Measurements from ENCODE around the gene SORCS2.
A peak's percentile ranks its signal among the peaks of the same experiment; 100 is the strongest.

The SORCS2 gene

DNA sequence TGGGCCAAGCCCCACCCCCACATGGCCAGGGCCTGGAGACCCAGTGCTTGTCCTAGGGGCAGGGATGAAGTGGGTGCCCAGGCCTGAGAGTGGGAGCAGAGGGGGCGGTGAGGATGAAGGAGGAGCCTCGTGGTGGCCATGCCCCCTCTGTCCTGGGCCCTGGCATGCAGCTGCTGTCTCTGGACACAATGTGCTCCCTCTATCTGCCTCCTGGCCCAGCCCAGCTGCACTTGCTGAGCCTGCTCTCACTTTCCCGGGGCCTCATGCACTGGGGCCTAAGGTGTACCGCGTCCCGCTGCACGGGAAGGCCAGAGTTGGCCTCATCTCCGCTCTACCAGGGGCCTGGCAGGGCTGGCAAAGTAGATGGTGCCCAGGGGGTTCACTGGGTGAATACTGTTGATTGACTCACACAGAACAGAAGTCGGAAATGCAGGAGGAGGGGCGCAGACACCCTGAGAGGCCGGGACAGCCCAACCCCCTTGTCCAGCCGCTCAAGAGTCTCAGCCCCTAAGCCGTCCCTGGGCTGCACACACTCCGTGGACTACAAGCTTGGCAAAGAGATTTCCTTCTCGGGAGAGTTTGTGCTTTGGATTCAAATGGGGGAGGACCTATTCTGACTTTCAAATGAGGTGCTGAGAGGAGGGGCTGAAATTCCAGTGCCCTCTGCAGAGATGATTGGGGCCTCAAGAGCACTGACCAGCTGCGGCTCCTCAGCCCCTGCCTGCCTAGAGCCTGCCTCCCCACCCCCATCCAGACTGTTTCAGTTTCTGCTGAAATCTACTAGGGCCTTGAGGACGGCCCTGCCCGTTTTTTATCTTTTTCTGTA, 130.0 kb downstream of the SORCS2 start:
- H3K4me1 ChIP-seq (ENCODE audit: control insufficient read depth, insufficient read depth, low read length): no peaks in the 10 kb centered on the region
- TF ChIP-seq ZBTB8A (tag by site-specific recombination; IDR thresholded peaks at IDR 0.05) (no peak), ZNF843 (tag by site-specific recombination; IDR thresholded peaks at IDR 0.05) (no peak), ZNF561 (tag by site-specific recombination; IDR thresholded peaks at IDR 0.05; ENCODE audit: borderline replicate concordance) (no peak), RBAK (tag by site-specific recombination; IDR thresholded peaks at IDR 0.05) (no peak), ZBTB48 (tag by site-specific recombination; IDR thresholded peaks at IDR 0.05) (no peak), ZNF350 (tag by site-specific recombination; IDR thresholded peaks at IDR 0.05) (no peak), GLIS1 (tag by site-specific recombination; IDR thresholded peaks at IDR 0.05) (no peak), ZNF174 (tag by site-specific recombination; IDR thresholded peaks at IDR 0.05) (no peak), ZNF776 (tag by site-specific recombination; IDR thresholded peaks at IDR 0.05; ENCODE audit: borderline replicate concordance) (no peak), ZNF626 (tag by site-specific recombination; IDR thresholded peaks at IDR 0.05) (no peak)
- H3K4me3 ChIP-seq (ENCODE audit: low read depth, low read length): no peak overlapping the region
- no peaks in the 10 kb centered on the region for H3K9me3 ChIP-seq (ENCODE audit: control insufficient read depth, insufficient read depth, low read depth, low read length)
- CTCF ChIA-PET: interaction anchor here (0.7 to 0.8 kb wide), 2 partner anchors 183 to 604 kb away, joined by 3 to 4 read pairs; no protein-coding TSS in a partner anchor
- no peak overlapping the region for H3K27ac ChIP-seq (ENCODE audit: extremely low read depth, low read depth, low read length)
- POLR2A ChIA-PET: no interaction called here
- no peaks in the 10 kb centered on the region for H3K36me3 ChIP-seq (ENCODE audit: control insufficient read depth in 2 of 2, insufficient read depth in 1 of 2, low read length in 2 of 2)

- Histone ChIP-seq H3K4me1 (ENCODE audit: control insufficient read depth, insufficient read depth, low read length) (no peaks in the 10 kb centered on the region), H3K27ac (ENCODE audit: extremely low read depth, low read depth, low read length) (no peak overlapping the region), H3K36me3 (ENCODE audit: control insufficient read depth in 2 of 2, insufficient read depth in 1 of 2, low read length in 2 of 2) (no peaks in the 10 kb centered on the region), H3K4me3 (ENCODE audit: low read depth, low read length) (no peak overlapping the region), H3K9me3 (ENCODE audit: control insufficient read depth, insufficient read depth, low read depth, low read length) (no peaks in the 10 kb centered on the region)
- POLR2A ChIA-PET: no interaction called here
- CTCF ChIA-PET: no interaction called here
- TF ChIP-seq ZNF366 (tag by site-specific recombination; conservative IDR thresholded peaks at IDR 0.05): peak; percentile 69
- TF ChIP-seq, protein P1, sequence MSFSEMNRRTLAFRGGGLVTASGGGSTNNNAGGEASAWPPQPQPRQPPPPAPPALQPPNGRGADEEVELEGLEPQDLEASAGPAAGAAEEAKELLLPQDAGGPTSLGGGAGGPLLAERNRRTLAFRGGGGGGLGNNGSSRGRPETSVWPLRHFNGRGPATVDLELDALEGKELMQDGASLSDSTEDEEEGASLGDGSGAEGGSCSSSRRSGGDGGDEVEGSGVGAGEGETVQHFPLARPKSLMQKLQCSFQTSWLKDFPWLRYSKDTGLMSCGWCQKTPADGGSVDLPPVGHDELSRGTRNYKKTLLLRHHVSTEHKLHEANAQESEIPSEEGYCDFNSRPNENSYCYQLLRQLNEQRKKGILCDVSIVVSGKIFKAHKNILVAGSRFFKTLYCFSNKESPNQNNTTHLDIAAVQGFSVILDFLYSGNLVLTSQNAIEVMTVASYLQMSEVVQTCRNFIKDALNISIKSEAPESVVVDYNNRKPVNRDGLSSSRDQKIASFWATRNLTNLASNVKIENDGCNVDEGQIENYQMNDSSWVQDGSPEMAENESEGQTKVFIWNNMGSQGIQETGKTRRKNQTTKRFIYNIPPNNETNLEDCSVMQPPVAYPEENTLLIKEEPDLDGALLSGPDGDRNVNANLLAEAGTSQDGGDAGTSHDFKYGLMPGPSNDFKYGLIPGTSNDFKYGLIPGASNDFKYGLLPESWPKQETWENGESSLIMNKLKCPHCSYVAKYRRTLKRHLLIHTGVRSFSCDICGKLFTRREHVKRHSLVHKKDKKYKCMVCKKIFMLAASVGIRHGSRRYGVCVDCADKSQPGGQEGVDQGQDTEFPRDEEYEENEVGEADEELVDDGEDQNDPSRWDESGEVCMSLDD (tag by site-specific recombination; IDR thresholded peaks at IDR 0.05): peak; percentile 62
- TF ChIP-seq PRDM10 (tag by site-specific recombination; IDR thresholded peaks at IDR 0.05): peak; percentile 46; the same call in 1 of the 2 replicates
- peak; percentile 32; the same call in 1 of the 2 replicates for TF ChIP-seq ZNF398 (tag by site-specific recombination; IDR thresholded peaks at IDR 0.05)
- no peak for TF ChIP-seq ZNF248 (tag by site-specific recombination; IDR thresholded peaks at IDR 0.05)
- no peak for TF ChIP-seq ZNF548 (tag by site-specific recombination; IDR thresholded peaks at IDR 0.05)
- TF ChIP-seq, protein P2, sequence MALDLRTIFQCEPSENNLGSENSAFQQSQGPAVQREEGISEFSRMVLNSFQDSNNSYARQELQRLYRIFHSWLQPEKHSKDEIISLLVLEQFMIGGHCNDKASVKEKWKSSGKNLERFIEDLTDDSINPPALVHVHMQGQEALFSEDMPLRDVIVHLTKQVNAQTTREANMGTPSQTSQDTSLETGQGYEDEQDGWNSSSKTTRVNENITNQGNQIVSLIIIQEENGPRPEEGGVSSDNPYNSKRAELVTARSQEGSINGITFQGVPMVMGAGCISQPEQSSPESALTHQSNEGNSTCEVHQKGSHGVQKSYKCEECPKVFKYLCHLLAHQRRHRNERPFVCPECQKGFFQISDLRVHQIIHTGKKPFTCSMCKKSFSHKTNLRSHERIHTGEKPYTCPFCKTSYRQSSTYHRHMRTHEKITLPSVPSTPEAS (tag by site-specific recombination; IDR thresholded peaks at IDR 0.05): no peak
- no peak for TF ChIP-seq ZFP41 (tag by site-specific recombination; IDR thresholded peaks at IDR 0.05; ENCODE audit: borderline replicate concordance)
- TF ChIP-seq BCL11A (tag by site-specific recombination; IDR thresholded peaks at IDR 0.05; ENCODE audit: low read depth): peak; percentile 87; the same call in 1 of the 2 replicates
- peak; percentile 67 for TF ChIP-seq GLIS1 (tag by site-specific recombination; IDR thresholded peaks at IDR 0.05)
- TF ChIP-seq IKZF3 (tag by site-specific recombination; IDR thresholded peaks at IDR 0.05): peak; percentile 78
- TF ChIP-seq ZBTB48 (tag by site-specific recombination; IDR thresholded peaks at IDR 0.05): peak; percentile 49; the same call in 1 of the 2 replicates
- peak; percentile 82; the same call in 1 of the 2 replicates for TF ChIP-seq PATZ1 (tag by site-specific recombination; IDR thresholded peaks at IDR 0.05)
- TF ChIP-seq WT1 (tag by site-specific recombination; IDR thresholded peaks at IDR 0.05): peak; percentile 10; the same call in 1 of the 2 replicates
Measured at GRCh38 chr4:7323461-7323871, 131.1 kb downstream of the SORCS2 start.

Data from HEK293 (cell line).